NCI-H2196 treated with DMSO at 0.1 percent for 48 hours (cell line): Measurements from ENCODE around the gene TOR4A.
"Not testable (repeated sequence)": the region's sequence is repeated elsewhere in the genome, so short reads cannot be mapped to it uniquely, and the experiment has no call there.

Source experiments
- DNase-seq: peaks from one replicate; lab custom pipeline; 2025; ENCODE audit not compliant: unreplicated experiment; lab: John Stamatoyannopoulos, UW

TOR4A gene

GRCh38 chr9:137251490-137252268 is 25.8 kb upstream of the TOR4A start:
- no peak for DNase-seq

DNA sequence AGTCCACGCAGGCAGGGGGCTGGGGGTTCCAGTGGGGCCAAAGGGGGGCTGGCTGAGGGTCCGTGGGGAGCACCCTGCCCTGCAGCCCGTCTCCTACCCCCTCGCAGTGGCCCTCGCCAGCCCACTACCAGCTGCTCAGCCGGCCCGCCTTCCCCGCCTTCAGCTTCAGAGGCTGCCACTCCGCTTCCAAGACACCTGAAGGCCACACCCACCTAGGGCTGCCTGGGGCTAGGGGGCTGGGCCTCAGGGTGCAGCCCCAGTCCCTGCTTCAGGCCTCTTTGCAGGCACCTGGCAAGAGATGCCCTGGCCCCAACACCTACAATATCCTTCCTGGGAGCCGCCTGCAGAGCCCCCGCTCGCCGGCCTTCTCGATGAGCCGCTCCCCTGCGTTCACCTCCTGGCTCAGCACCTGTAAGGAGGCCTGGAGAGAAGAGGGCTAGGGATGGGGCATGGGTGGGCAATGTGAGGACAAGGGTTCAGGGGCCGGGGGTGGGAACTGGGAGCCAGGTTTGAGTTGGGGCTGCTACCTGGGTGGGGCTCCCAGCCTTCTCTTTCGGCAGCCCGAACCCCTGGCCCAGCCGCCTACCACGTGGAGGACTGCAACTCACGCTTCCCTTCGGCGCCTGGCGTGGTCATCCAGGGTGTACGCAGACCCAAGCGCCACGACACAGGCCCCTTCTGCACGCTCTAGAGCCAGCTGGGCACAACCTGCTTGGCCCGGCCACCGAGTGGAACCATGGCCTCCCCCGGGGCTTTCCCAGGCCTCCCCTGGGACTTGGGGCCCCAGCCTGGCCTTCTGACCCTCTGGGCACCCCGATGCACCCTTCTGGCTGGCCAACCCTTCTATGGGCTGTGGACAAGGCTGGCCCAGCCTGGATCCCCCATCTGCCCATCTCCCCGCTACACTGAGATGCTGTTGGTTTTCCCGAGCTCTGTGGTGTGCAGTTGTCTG is 24.7 kb upstream of the TOR4A start:
- DNase-seq, result no peak

DNA sequence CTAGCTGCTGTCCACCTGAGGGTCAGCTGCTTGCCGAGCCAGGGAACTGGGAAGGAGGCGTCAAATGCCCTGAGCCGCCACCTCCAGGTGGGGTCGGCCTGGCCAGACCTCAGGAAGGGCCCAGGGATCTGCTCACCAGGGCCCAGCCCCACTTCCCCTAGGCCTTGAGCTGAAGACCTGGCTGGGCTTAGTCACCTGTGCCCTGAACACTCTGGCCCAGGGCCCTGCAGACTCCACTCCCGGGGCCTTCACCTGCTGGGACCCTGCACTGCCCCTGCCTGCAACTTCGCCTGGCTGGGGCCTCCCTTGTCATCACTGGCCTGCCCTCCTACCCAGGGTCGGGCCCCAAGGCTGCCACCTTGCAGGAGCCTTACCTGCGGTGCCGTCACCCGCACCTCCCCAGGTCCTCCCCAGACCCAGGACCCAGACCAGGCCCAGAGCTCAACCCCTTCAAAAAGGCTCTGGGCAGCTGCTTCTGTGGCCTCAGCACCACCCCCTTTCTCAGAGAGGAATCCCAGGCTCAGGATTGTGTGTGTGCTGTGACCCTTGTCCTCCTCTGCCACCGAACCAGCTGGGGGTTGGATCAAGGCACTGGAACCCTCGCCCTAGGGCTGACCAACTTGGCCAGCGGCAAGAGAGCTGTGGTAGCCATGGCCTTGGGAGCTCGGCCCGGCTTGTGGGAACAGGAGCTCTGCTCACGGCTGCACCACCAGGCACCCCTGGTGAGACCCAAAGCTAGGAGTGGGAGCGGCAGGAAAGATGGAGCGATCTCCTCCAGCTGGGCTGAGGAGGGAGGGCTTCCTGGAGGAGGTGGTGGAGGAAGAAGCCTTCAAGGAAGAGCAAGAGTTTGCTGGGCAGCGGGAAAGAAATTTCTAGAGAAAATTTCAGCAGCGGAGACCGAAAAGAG is 23.6 kb upstream of the TOR4A start:
- no peak for DNase-seq

GRCh38 chr9:137254624-137255447 is 22.7 kb upstream of the TOR4A start, which contains the start of gene NELFB:
Gene NELFB (plus strand): TSS chr9:137255327.
- DNase-seq, result peak; percentile 80

DNA sequence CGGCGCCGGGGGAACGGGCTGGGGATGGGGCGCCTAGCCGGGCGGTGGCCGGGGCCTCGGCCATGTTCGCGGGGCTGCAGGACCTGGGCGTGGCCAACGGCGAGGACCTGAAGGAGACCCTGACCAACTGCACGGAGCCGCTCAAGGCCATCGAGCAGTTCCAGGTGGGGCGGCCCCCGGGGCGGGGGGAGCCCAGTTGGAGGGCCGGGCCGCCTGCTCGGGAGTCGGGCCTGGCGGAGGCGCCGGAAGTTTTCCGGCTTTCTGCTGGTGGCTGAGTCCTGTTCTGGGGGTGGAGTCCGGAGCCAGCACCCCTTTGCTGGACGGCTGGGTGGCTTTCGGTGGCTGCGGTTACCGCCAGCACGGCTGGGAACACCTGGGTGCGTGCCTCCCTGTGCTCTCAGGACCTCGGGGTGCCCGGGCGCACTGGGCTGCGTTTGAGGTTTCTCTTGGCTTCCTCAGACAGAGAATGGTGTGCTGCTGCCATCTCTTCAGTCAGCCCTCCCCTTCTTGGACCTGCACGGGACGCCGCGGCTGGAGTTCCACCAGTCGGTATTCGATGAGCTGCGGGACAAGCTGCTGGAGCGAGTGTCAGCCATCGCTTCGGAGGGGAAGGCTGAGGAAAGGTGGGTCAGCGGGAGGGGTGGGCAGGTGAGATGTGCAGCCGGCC is 21.9 kb upstream of the TOR4A start:
- DNase-seq, result peak; percentile 42

DNA sequence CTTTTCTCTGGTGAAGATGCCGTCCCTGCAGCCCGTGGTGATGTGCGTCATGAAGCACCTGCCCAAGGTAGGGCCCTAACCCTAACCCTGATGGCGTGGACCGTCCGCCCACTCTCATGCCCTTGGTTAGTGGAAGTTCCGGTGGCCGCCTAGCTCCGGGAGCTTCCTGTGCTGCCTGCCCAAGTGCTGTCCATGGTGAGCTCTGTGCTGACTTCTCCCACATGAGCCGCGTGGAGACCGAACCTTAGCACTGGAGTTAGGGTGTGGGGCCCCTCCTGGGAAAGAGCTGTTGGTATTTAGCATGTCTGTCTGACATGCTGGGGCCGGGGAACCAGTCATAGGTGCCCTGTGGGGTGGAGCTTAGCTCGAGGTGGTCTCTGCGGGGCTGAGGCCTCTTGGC is 21.2 kb upstream of the TOR4A start:
- no peak for DNase-seq

DNA sequence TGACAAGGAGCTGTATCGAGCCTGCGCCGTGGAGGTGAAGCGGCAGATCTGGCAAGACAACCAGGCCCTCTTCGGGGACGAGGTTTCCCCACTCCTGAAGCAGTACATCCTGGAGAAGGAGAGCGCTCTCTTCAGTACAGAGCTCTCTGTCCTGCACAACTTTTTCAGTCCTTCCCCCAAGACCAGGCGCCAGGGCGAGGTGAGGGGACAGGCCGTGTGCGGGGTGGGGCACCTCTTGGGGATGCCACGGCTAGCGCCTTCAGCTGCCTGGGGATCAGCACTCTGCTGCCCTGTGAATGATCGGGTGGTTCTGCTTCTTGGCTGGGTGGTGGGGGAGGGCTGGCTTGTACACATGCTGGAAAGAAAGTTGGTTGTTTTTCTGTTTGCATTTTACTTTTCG is 20.7 kb upstream of the TOR4A start:
- DNase-seq, result no peak

DNA sequence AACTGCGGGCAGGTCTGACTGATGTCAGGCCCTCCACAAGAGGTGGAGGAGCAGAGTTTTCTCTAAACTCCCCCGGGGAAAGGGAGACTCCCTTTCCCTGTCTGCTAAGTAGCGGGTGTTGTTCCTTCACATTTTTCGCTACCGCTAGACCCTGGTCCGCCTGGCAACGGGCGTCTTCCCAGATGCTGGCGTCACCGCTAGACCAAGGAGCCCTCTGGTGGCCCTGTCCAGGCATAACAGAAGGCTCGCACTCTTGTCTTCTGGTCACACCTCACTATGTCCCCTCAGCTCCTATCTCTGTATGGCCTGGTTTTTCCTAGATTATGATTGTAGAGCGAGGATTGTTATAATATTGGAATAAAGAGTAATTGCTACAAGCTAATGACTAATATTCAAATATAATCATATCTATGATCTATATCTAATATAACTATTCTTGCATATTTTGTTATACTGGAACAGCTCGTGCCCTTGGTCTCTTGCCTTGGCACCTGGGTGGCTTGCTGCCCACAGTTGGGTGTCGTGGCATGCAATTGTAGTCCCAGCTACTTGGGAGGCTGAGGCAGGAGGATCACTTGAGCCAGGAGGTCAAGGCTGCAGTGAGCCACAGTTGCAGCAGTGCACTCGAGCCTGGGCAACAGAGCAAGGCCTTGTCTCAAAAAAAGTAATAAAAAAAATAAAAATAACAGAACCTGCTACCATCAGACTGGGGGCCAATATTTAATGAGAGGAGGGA is 15.2 kb upstream of the TOR4A start:
- DNase-seq, result not testable (repeated sequence)

DNA sequence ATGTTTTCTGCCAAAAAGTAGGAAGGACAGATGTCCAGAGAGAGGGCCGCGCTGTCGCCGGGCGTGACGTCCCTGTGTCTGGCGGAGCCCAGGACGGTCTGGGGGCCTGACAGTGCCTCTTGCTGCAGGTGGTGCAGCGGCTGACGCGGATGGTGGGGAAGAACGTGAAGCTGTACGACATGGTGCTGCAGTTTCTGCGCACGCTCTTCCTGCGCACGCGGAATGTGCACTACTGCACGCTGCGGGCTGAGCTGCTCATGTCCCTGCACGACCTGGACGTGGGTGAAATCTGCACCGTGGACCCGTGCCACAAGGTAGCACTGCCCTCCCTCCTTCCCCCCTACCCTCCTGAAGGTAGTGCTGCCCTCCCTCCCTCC is 14.6 kb upstream of the TOR4A start:
- DNase-seq, result no peak

GRCh38 chr9:137263506-137263905 is 14.0 kb upstream of the TOR4A start:
- no peak for DNase-seq

GRCh38 chr9:137264067-137264466 is 13.5 kb upstream of the TOR4A start:
- DNase-seq, result no peak

GRCh38 chr9:137265496-137266161 is 11.9 kb upstream of the TOR4A start:
- DNase-seq, result no peak

DNA sequence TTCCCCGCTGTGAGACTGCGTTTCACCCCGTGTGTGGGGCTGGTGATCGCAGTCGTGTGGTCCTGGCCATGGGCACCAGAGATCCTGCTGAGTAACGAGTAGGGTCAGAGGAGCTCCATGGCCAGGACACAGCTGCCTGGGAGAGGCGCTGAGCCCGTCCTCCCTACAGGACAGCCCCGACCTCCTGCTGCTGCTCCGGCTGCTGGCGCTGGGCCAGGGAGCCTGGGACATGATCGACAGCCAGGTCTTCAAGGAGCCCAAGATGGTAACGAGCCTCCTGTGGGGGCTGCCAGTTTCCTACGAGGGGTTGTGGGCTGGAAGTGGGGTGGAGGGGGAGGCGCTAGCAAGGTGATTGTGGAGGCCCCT is 11.4 kb upstream of the TOR4A start:
- no peak for DNase-seq

GRCh38 chr9:137266585-137267453 is 10.7 kb upstream of the TOR4A start:
- no peak for DNase-seq

DNA sequence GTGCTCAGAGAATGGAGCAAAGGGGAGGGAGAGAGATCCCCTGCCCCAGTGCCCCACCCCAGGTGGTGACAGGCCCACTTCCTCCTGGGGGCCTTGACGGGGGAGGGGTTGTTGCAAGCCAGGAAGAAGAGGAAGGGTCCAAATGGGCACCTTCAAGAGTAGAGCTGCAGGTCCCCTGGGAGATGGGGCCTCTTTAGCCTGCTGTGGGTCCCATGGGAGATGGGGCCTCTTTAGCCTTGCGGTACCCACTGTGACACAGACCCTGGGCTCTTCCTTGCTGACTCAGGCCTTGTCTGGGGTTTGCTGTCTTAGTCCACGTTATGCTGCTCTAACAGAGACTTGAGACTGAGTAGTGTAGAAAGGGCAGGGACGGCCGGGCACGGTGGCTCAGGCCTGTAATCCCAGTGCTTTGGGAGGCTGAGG is 9.6 kb upstream of the TOR4A start:
- no peak for DNase-seq

DNA sequence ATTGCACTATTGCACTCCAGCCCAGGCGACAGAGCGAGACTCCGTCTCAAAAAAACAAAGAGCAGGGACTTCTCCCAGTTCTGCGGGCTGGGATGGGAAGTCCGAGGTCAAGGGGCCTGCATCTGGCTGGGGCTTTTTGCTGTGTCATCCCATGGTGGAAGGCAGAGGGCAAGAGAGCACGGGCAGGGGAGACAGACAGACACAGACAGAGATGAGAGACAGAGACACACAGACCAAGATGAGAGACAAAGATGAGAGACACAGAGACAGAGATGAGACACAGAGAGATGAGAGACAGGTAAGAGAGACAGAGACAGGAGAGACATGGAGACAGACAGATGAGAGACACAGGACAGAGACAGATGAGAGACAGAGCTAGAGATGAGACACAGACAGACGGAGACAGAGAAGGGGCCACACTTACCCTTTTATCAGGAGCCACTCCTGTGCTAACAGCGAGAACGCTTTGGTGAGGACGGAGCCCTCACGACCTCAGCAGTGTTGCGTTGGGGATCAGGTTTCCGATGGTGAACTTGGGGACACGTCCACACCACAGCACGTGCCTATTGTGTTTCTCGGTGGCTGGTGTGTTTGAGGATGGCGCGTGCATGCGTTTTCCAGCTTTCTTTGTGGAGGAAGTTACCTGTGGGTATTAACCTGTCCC is 8.9 kb upstream of the TOR4A start:
- no peak for DNase-seq

DNA sequence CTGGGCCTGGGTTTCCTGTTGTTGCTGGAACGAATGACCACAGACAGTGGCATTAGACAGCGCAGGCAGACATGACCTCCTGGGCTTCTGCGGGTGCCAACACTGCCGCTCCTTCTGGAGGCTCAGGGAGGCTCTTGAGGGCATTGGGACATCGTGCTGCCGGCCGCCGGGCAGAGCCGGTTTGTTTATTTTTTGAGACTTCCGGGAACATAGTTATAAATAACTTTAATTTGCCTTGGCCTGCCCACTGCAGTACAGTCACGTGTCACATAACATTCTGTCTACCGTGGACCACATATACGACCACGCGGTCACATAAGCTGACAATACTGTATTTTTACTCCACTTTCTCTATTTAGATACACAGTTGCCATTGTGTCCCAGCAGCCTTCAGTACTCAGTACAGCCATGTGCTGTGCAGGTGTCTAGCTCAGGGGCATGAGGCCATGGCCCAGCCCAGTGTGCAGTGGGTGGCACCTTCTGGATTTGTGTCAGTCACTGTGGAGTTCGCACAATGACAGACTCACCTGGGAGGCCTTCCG is 8.2 kb upstream of the TOR4A start:
- DNase-seq, result no peak
